ENCODE results near the gene WDR37.
A peak's percentile ranks its signal among the peaks of the same experiment; 100 is the strongest.
"Not testable (repeated sequence)": the region's sequence is repeated elsewhere in the genome, so short reads cannot be mapped to it uniquely, and the experiment has no call there.

The WDR37 gene

DNA sequence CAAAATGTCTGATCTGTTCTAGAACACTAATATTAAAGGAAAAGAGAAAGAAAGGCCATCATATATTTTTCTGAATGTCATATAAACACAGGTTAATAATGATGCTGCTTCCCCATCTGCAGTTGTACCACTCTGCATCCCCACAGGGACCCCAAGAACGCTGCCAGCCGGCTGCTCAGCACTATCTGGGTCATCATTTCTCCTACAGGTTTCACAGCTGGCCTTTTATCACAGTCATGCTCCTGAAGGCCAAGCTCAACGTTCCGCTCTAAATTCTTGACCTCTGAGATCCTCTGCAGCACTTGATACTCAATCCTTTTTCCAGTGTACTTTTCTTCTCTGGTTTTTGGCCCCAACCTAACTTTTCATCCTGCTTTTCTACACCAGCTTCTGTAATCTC lies 12.0 kb upstream of the WDR37 start:
- DNase-seq: no peak

DNA sequence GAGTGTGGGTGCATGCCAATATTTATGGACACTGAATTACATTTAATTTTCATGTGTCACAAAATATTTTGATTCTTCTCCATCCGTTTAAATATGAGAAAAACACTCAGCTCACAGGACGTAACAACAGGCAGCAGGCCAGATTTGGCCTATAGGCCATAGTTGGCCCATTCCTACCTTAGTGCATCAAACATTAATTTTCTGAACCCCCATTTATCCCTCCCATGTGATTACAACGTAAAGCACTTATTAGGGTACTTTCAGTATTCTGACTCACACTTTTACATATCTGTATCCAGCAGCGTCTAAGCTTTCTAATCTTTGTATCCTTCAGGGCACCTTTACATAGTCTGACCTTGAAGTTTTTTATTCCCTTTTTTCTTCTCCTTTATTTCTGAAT lies 11.2 kb upstream of the WDR37 start:
- DNase-seq: no peak

DNA sequence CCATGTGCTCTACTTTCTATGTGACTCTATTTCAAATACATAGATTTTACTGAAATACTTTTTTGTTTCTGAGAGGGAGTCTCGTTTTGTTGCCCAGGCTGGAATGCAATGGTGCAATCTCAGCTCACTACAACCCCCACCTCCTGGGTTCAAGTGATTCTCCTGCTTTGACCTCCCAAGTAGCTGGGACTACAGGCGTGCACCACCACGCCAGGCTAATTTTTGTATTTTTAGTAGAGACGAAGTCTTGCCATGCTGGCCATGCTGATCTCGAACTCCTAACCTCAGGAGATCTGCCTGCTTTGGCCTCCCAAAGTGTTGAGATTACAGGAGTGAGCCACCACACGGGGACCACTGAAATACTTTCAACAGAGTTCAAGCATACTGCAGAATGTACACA lies 10.8 kb upstream of the WDR37 start:
- DNase-seq: no peak

DNA sequence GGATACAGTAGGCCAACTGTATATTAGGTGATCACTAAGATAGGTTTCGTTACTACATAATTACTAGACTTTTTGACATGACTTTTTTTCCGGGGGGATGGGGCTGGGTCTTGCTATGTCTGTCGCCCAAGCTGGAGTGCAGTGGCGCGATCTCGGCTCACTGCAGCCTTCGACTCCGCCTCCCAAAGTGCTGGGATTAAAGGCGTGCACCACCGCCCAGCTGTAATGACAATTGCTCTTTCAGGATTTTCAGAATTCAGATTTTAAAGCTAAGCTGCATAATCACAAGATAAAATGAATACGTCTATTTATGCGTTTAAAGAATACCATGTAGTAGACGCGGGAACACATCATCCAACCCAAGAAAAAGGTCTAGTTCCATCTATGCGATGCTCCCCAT lies 8.2 kb upstream of the WDR37 start:
- DNase-seq: no peak

GRCh38 chr10:1048349-1048731 lies 7.8 kb upstream of the WDR37 start:
- no peak for DNase-seq

DNA sequence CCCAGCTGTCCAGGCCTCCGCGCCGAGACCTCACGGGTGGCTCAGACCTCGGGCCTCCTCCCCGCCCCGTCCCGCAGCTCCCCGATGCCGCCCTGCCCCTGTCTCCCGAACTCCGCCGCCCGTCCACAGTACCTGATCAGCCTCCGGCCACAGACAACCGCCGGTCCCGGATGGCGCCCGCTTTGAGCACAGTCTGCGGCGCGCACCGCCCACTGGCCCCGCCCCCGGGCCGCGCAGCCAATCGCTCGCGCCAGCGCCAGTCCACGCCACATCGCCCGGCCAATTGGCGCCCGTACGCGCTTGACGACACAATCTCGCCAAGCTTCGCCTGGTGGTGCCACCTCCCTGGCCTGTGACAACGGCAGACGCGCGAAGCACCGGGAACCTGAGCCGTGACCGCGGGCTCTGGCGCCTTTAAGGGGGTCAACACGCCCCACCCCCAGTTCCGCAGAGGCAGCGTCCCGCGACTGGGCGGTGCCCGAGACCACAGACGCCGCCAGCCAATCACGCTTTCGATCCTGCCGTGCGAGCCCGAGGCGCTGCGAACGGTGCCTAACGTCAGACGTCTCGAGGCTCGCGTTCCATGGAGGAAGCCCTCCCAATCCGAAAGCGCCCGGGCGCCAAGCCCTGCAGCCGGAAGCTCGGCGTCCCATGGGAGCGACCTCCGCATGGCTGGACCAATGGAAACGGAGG lies 7.3 kb upstream of the WDR37 start, which contains the start of gene IDI1:
Gene IDI1, minus strand, starts transcription at position 388 of the 693 bp plus-strand sequence. Its CDS starts 116 bp downstream, at position 272.
- peak; percentile 89 for DNase-seq

DNA sequence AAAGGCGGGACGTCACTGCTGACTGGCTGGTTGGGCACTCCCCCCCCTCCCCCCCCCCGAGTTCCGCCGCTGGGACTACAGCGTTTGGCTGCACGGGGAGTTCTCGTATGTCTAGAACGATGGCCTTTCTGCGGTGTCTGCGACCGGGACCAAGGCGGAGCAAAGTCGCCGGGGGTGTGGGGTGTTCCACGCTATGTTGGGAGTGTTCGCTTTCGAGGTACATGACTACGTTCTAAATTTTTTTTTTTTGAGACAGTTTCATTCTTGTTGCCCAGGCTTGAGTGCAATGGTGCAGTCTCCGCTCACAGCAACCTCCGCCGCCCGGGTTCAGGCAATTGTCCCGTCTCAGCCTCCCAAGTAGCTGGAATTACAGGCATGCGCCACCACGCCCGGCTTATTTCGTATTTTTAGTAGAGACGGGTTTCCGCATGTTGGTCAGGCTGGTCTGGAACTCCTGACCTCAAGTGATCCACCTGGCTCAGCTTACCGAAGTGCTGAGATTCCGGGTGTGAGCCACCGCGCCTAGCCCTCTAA lies 6.7 kb upstream of the WDR37 start:
- no peak for DNase-seq

DNA sequence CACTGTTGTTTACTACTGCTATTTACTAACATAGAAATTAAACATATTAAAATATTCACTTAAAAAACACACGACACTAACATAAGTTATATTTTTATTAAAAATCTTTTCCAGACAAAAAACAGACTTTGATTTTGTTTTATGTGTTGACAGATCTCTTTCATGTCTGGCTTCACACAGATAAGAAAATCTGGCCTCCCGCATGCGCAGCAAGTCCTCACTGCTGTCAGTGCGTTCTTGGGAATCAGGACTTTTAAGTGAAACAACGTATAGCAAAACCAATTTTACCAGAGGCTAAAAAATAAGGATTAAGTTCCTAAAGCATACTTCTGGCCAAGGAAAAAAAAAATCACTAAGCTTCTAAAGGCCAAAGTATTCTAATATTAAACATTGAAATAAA lies 6.0 kb upstream of the WDR37 start:
- no peak for DNase-seq

- DNase-seq: no peak
Observed at GRCh38 chr10:1050554-1050953, 5.6 kb upstream of the WDR37 start.

GRCh38 chr10:1054684-1055083 lies 1.5 kb upstream of the WDR37 start:
- DNase-seq: no peak

GRCh38 chr10:1057106-1057657 lies 997 bp downstream of the WDR37 start:
- DNase-seq: no peak

DNA sequence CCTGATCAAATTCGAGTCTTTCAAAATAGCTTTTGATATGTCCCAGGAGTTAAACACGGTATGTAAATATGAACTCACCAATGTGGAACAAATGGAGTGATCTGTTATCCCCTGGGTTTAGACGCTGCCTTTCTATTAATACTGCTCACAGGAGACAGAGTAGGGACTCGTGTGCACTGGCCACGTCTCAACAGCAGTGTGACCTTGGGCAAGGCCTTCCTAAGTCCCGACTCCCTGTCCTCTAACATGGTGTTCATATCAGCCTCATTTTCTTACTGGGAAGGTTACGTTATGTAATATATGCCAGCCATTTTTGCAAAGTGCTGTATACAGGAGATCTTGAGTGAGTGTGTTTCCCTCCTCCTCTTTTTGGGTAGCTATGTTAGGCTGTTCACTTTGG lies 1.8 kb downstream of the WDR37 start:
- DNase-seq: no peak

- no peak for DNase-seq
Observed at GRCh38 chr10:1059902-1060301, 3.7 kb downstream of the WDR37 start.

DNA sequence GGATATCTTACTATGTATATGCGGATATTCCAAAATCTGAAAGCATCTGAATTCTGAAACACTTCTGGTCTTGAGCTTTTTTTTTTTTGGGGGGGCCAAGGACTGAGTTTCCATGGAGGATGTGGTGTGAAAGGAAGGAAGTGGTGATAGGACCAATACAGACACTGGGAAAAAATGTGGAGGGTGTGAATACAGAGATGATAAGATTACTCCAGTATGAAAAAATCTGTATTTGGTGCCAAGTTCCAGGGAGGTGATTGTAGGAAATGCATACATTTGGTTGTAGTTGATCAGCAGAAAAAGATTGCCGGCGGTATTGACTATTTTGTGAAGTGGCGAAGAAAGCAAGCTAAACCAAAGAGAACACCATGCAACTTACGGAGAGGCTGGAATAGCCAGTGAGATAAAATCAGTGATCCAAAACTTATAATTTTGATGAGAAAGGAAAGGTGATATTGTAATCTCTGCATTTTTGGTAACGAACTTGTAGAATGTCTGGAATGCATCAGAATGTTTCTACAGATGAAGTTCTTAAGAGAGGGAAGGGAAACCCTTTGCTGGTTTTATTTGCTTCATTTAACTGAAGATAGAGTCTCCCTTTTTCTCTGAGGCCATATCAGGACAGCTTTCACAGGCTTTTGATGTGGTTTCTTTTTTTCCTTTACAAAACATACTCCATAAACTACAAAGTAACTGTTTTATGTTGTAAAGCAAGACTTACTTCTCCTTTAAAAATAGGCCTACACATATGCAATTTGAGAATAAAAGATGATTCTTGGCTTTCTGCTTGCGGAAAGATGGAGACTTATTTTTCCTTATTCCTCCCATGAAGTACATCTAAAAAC lies 6.0 kb downstream of the WDR37 start:
- DNase-seq: no peak

DNA sequence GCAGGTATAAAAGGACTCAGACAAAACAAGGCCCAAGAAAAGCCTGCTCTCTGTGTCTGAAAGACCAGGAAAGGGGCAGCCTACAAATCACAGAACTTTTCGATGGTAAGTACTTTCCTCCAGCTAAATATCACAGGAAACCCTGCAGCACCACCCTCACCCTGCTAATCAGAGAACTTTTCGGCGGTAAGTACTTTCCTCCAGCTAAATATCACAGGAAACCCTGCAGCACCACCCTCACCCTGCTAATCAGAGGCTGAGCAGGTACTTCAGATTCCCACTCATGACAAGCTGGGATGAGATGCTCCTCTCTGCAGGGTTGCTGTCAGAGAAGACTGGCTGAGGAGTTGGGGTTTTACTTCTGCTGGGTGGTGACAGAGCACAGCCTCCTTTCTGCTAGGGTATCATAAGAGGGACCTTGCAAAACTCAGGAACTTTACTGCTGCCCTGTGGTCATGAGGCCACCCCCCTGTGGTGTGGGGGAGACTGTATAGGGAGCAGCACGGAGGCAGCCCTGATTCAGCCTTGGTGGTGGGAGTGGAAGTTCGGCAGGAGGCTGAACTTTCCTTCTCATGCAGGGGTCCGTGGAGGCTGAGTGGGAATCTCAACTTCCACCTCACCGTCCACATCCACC lies 7.2 kb downstream of the WDR37 start:
- no peak for DNase-seq

- DNase-seq: no peak
Observed at GRCh38 chr10:1064964-1065247, 8.7 kb downstream of the WDR37 start.

DNA sequence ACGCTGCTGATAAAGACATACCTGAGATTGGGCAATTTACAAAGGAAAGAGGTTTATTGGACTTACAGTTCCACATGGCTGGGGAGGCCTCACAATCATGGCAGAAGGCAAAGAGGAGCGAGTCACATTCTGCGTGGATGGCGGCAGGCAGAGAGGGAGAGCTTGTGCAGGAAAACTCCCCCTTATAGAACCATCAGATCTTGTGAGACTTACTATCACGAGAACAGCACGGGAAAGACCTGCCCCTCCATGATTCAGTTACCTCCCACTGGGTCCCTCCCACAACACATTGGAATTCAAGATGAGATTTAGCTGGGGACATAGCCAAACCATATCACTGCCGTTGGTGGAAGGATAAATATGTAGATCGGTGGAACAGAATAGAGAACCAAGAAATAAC lies 10.5 kb downstream of the WDR37 start:
- not testable (repeated sequence) for DNase-seq

GRCh38 chr10:1068380-1069361 lies 12.5 kb downstream of the WDR37 start:
- no peak for DNase-seq

GRCh38 chr10:1070919-1071318 lies 14.7 kb downstream of the WDR37 start:
- no peak for DNase-seq

DNA sequence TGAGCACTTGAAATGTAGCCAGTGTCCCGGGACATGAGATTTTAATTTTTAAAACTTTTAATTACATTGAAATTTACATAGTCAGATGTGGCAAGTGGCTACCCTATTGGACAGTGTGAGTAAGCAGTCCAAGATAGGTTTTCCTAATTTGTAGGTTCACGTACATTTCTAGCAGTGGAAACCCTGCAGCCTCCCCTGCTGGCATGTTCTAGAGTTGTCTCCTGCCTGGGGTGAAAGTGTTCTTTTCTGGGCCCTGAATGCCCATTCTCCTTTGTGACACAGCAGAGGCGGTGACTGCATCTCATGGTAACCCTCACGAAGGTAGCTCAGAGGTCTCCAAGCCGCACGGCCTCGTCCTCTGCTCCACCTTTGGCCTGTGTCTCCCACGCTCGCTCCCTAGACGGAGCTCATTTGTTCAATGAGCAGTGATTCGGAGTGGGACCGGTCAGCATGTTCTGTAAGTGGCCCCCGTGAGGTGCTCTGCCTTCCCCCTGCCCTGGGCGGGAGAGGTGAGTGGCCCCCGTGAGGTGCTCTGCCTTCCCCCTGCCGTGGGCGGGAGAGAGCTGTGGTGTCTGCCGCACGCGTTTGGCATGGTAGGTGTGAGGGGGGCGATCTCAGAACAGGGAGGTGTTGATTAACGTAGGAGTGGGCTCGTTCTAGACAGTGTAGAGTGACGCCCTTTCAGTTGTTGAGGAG lies 18.0 kb downstream of the WDR37 start:
- DNase-seq: no peak

DNA sequence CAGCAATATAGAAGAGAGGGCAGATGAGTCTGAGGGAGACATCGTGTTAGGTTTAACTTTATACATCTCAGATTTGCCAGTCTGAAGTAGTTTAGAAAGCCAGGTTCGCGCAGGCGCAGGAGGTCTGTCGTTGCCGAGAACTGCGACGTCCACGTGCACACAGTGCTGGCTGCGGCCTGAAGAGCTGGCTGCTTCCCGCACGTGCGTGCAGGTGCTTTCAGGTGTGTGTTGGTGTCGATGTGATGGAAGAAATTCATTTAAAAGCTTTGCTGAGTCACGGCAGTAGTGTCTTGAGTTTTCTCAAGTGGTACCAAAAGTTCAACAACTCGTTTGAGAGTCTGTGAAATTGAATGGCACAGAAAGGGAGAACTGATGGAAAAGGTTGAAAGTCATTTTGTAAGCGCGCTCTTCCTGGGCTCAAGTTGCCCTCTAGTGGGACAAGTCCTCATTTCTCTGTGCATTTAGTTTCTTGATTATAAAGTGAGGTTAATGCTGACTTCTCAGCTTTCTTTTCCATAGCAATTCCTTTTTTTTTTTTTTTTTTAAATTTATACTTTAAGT lies 18.6 kb downstream of the WDR37 start:
- no peak for DNase-seq
